ENCODE data around the gene CDIP1. TPM values are rescaled to one million over a fixed set of nuclear protein-coding genes. Genes with fewer than 3 reads are reported as not detected.

Gene CDIP1
- total RNA-seq, 1 experiment from 2014 or later = 6.2 TPM

GRCh38 chr16:4494746-4495490, 43.7 kb downstream of the CDIP1 start:
- no peaks in the 10 kb centered on the region for H3K27me3 Mint-ChIP-seq (ENCODE audit: unreplicated experiment)
- CTCF ChIA-PET = interaction anchor here (0.7 kb wide), 1 partner anchor 17 kb away, joined by 3 read pairs; no protein-coding TSS in a partner anchor
- no peaks in the 10 kb centered on the region for H3K9me3 Mint-ChIP-seq (ENCODE audit: low read depth, unreplicated experiment)
- no TSS peak for BruUV-seq (replicated peaks)
- peaks cover 18% of the 10 kb centered on the region for H3K36me3 Mint-ChIP-seq (ENCODE audit: insufficient read depth, unreplicated experiment)
- H3K4me1 Mint-ChIP-seq (ENCODE audit: low read depth, unreplicated experiment) = peaks cover 69% of the 10 kb centered on the region
- intact Hi-C loops (cut with micrococcal nuclease; ENCODE audit: unreplicated experiment) = no loop called here
- H3K27ac Mint-ChIP-seq (ENCODE audit: unreplicated experiment) = peak overlapping the region; percentile 58
- TF ChIP-seq, protein P1, sequence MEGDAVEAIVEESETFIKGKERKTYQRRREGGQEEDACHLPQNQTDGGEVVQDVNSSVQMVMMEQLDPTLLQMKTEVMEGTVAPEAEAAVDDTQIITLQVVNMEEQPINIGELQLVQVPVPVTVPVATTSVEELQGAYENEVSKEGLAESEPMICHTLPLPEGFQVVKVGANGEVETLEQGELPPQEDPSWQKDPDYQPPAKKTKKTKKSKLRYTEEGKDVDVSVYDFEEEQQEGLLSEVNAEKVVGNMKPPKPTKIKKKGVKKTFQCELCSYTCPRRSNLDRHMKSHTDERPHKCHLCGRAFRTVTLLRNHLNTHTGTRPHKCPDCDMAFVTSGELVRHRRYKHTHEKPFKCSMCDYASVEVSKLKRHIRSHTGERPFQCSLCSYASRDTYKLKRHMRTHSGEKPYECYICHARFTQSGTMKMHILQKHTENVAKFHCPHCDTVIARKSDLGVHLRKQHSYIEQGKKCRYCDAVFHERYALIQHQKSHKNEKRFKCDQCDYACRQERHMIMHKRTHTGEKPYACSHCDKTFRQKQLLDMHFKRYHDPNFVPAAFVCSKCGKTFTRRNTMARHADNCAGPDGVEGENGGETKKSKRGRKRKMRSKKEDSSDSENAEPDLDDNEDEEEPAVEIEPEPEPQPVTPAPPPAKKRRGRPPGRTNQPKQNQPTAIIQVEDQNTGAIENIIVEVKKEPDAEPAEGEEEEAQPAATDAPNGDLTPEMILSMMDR (IDR thresholded peaks at IDR 0.05; ENCODE audit: unreplicated experiment) = no peak
- DNase-seq = peak; percentile 55
- peak overlapping the region; percentile 30 for H3K4me3 Mint-ChIP-seq (ENCODE audit: low read depth, unreplicated experiment)

GRCh38 chr16:4491898-4492297, 46.7 kb downstream of the CDIP1 start:
- BruUV-seq (replicated peaks) = no TSS peak
- Mint-ChIP-seq H3K27me3 (ENCODE audit: unreplicated experiment) (no peaks in the 10 kb centered on the region), H3K4me1 (ENCODE audit: low read depth, unreplicated experiment) (peaks cover 62% of the 10 kb centered on the region), H3K4me3 (ENCODE audit: low read depth, unreplicated experiment) (no peak overlapping the region), H3K9me3 (ENCODE audit: low read depth, unreplicated experiment) (no peaks in the 10 kb centered on the region), H3K36me3 (ENCODE audit: insufficient read depth, unreplicated experiment) (peaks cover 30% of the 10 kb centered on the region), H3K27ac (ENCODE audit: unreplicated experiment) (no peak overlapping the region)
- intact Hi-C loops (cut with micrococcal nuclease; ENCODE audit: unreplicated experiment) = no loop called here
- CTCF ChIA-PET = interaction anchor here (0.7 kb wide), 1 partner anchor 615 kb away, joined by 3 read pairs; no protein-coding TSS in a partner anchor
- TF ChIP-seq, protein P1 (IDR thresholded peaks at IDR 0.05; ENCODE audit: unreplicated experiment) = no peak
- DNase-seq = no peak

DNA sequence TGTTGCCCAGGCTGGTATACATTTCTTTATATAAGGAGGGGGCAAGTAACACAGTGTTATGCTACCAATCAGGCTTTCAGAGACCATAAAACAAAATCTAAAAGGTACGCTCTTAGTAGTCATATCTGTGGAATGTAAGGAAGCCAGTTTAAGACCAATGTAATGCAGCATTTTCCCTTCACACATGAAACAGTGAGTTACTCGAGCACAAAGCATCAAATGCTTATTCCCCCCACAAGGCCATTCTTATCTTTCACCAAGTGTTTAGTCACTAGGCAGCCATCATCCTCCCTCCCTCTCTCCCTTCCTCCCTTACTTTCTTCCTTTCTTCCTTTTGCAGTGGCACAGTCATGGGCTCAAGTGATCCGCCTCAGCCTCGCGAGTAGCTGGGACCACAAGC, 49.5 kb downstream of the CDIP1 start:
- H3K36me3 Mint-ChIP-seq (ENCODE audit: insufficient read depth, unreplicated experiment) = peaks cover 26% of the 10 kb centered on the region
- H3K27ac Mint-ChIP-seq (ENCODE audit: unreplicated experiment) = no peak overlapping the region
- H3K4me3 Mint-ChIP-seq (ENCODE audit: low read depth, unreplicated experiment) = no peak overlapping the region
- CTCF ChIA-PET = interaction anchor here (0.6 to 1.0 kb wide), 2 partner anchors 10 to 1267 kb away, joined by 3 read pairs; no protein-coding TSS in a partner anchor
- DNase-seq = no peak
- H3K27me3 Mint-ChIP-seq (ENCODE audit: unreplicated experiment) = no peaks in the 10 kb centered on the region
- H3K9me3 Mint-ChIP-seq (ENCODE audit: low read depth, unreplicated experiment) = no peaks in the 10 kb centered on the region
- H3K4me1 Mint-ChIP-seq (ENCODE audit: low read depth, unreplicated experiment) = peaks cover 54% of the 10 kb centered on the region
- no TSS peak for BruUV-seq (replicated peaks)
- intact Hi-C loops (cut with micrococcal nuclease; ENCODE audit: unreplicated experiment) = no loop called here
- TF ChIP-seq, protein P1 (IDR thresholded peaks at IDR 0.05; ENCODE audit: unreplicated experiment) = no peak

- no TSS peak for BruUV-seq (replicated peaks)
- intact Hi-C loops (cut with micrococcal nuclease; ENCODE audit: unreplicated experiment) = no loop called here
- Mint-ChIP-seq H3K9me3 (ENCODE audit: low read depth, unreplicated experiment) (no peaks in the 10 kb centered on the region), H3K36me3 (ENCODE audit: insufficient read depth, unreplicated experiment) (peaks cover 31% of the 10 kb centered on the region), H3K27ac (ENCODE audit: unreplicated experiment) (no peak overlapping the region), H3K27me3 (ENCODE audit: unreplicated experiment) (no peaks in the 10 kb centered on the region), H3K4me3 (ENCODE audit: low read depth, unreplicated experiment) (no peak overlapping the region), H3K4me1 (ENCODE audit: low read depth, unreplicated experiment) (peaks cover 52% of the 10 kb centered on the region)
- CTCF ChIA-PET = interaction anchor here (0.6 to 2.2 kb wide), 10 partner anchors 10 to 1728 kb away, joined by 3 to 14 read pairs (median 4); partner anchors contain the start of genes C16orf96, HMOX2 and ZNF213
- no peak for DNase-seq
- TF ChIP-seq, protein P1 (IDR thresholded peaks at IDR 0.05; ENCODE audit: unreplicated experiment) = no peak
These were observed 50.0 kb downstream of the CDIP1 start for GRCh38 chr16:4488499-4488967.

Measured in Calu3 (cell line).